Measurements from ENCODE around the gene PLCH2. TPM values are rescaled to one million over a fixed set of nuclear protein-coding genes. Genes with fewer than 3 reads are reported as not detected.

Gene PLCH2
- total and polyA plus RNA-seq, 2 of the 13 experiments (the other 11 are each of a cell fraction or from before 2014, with no cell fraction given): 0.15 to 0.67 TPM

- Histone ChIP-seq H3K27ac (ENCODE audit: extremely low read length, insufficient read depth, low read length) (no peak overlapping the region), H3K4me2 (ENCODE audit: low read depth, low read length) (no peak overlapping the region), H3K27me3 (ENCODE audit: control insufficient read depth in 1 of 2, insufficient read depth in 2 of 2, low read length in 2 of 2) (no peaks in the 10 kb centered on the region), H2AFZ (ENCODE audit: low read length) (no peak overlapping the region), H3K79me2 (ENCODE audit: insufficient read depth, low read length) (peaks cover 16% of the 10 kb centered on the region), H3K9ac (ENCODE audit: insufficient read depth, low read depth, low read length) (no peak overlapping the region), H4K20me1 (ENCODE audit: insufficient read depth, low read length) (peaks cover 16% of the 10 kb centered on the region; the same call in 1 of the 2 replicates), H3K4me1 (ENCODE audit: insufficient read depth, low read length) (peaks cover 23% of the 10 kb centered on the region), H3K4me3 (replicated peaks in 1 of 3; ENCODE audit: insufficient read depth in 1 of 3, low read depth in 2 of 3, low read length in 3 of 3) (no peak overlapping the region), H3K36me3 (replicated peaks in 1 of 2; ENCODE audit: control insufficient read depth in 1 of 2, insufficient read depth in 2 of 2, low read length in 2 of 2) (peaks cover 25 to 67% of the 10 kb centered on the region in 2 experiments; a peak in 4 of 5 replicates), H3K9me3 (ENCODE audit: low read length) (no peaks in the 10 kb centered on the region)
- WGBS (ENCODE audit: low lambda C conversion rate): 95% methylated on average over 25 of the region's 25 CpGs
- ChIA-PET POLR2A (no interaction called here), CTCF (ENCODE audit: low intra/inter-chr PET ratio, low total read pairs) (no interaction called here)
- intact Hi-C loops (cut with micrococcal nuclease; ENCODE audit: unreplicated experiment): no loop called here
- FAIRE-seq (no peak), ATAC-seq (no peak), DNase-seq (ENCODE audit: low spot score) (no peak)
- BruUV-seq (replicated peaks): no TSS peak
- in situ Hi-C loops (cut with HindIII; ENCODE audit: extremely low pct_ligation_motif_present, low pct_unique_long_range_greater_than_20kb): loop anchor here (25.0 kb wide), 1 partner anchor 332 kb away; the partner anchor contains the start of gene FAAP20
- TF ChIP-seq ZNF784 (CRISPR knock-in tag; IDR thresholded peaks at IDR 0.05; ENCODE audit: borderline replicate concordance): no peak
- no peak for TF ChIP-seq MEIS2 (CRISPR knock-in tag; IDR thresholded peaks at IDR 0.05)
- no peak for TF ChIP-seq ZBTB3 (CRISPR knock-in tag; IDR thresholded peaks at IDR 0.05; ENCODE audit: borderline replicate concordance, low read depth)
- no peak for TF ChIP-seq FOXO1 (CRISPR knock-in tag; IDR thresholded peaks at IDR 0.05)
- TF ChIP-seq SETDB1 (CRISPR knock-in tag; IDR thresholded peaks at IDR 0.05; ENCODE audit: borderline replicate concordance): no peak
- no peak for TF ChIP-seq KDM4B (CRISPR knock-in tag; IDR thresholded peaks at IDR 0.05)
- TF ChIP-seq U2AF1 (optimal IDR thresholded peaks at IDR 0.05; ENCODE audit: low read depth, low read length): no peak
- no peak for TF ChIP-seq ZNF18 (CRISPR knock-in tag; IDR thresholded peaks at IDR 0.05; ENCODE audit: insufficient replicate concordance)
- no peak for TF ChIP-seq HOXA5 (CRISPR knock-in tag; IDR thresholded peaks at IDR 0.05)
- no peak for TF ChIP-seq ZNF563 (CRISPR knock-in tag; IDR thresholded peaks at IDR 0.05)
- no peak for TF ChIP-seq SOX13 (IDR thresholded peaks at IDR 0.05)
- TF ChIP-seq SOX13 (CRISPR knock-in tag; conservative IDR thresholded peaks at IDR 0.05 in 1 of 2, IDR thresholded peaks at IDR 0.05 in 1 of 2): no peak
- no peak for TF ChIP-seq HNF4A (CRISPR knock-in tag; IDR thresholded peaks at IDR 0.05)
- no peak for TF ChIP-seq GPN1 (CRISPR knock-in tag; IDR thresholded peaks at IDR 0.05; ENCODE audit: borderline replicate concordance)
- TF ChIP-seq PRDM10 (CRISPR knock-in tag; IDR thresholded peaks at IDR 0.05; ENCODE audit: low read depth): no peak
- TF ChIP-seq ZBTB44 (CRISPR knock-in tag; IDR thresholded peaks at IDR 0.05): no peak
- TF ChIP-seq GFI1 (CRISPR knock-in tag; IDR thresholded peaks at IDR 0.05; ENCODE audit: borderline replicate concordance): no peak
Measured at GRCh38 chr1:2519029-2519685, 43.1 kb downstream of the PLCH2 start.

All from HepG2 (cell line).